Tibial nerve (tissue), 4 donors: ENCODE measurements around the gene FBLN2.

Source experiments
- EP300 ChIP-seq, 2 donors: sonication (generic); formaldehyde crosslinking; IDR thresholded peaks; one replicate each; pipeline ENCODE4 v1.6.1; 2017; ENCODE audit warnings: antibody characterized with exemption in 2 of 2, mild to moderate bottlenecking in 1 of 2
- POLR2A ChIP-seq, 2 donors: fragments of 450-650 bp; IDR thresholded peaks; one replicate each; pipeline ENCODE4 v1.6.1; 2017; ENCODE audit warnings: antibody characterized with exemption in 2 of 2, mild to moderate bottlenecking in 2 of 2, moderate library complexity in 2 of 2
- TF ChIP-seq, protein P1 (sequence below), 5 experiments: fragments of 200-600 bp in 3 of 5; fragments of 450-650 bp in 2 of 5; sonication (generic) in 3 of 5; IDR thresholded peaks; one replicate each; pipeline ENCODE4 v1.5.1; 2016 to 2019; ENCODE audit warnings: antibody characterized with exemption in 5 of 5, mild to moderate bottlenecking in 3 of 5, moderate library complexity in 2 of 5

DNA sequence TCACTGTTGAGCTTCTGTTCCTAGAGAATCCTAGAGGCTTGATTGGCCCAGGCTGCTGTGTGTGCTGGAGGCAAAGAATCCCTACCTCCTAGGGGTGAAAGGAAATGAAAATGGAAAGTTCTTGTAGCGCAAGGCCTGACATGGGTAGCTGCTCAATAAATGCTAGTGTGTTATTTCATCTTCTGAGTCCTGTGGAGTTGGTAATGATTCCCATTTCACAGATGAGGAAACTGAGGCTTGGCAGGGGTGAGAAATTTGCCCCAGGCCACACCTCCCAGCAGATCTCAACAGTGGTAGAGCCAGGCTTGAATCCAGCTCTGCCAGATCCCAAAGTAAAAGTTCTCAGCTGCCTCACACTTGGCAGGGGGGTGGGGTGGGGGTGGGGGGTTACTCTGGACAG, 42.7 kb upstream of the FBLN2 start:
- TF ChIP-seq POLR2A (IDR thresholded peaks at IDR 0.05) (no peak), EP300 (IDR thresholded peaks at IDR 0.05) (no peak)
- TF ChIP-seq, protein P1, sequence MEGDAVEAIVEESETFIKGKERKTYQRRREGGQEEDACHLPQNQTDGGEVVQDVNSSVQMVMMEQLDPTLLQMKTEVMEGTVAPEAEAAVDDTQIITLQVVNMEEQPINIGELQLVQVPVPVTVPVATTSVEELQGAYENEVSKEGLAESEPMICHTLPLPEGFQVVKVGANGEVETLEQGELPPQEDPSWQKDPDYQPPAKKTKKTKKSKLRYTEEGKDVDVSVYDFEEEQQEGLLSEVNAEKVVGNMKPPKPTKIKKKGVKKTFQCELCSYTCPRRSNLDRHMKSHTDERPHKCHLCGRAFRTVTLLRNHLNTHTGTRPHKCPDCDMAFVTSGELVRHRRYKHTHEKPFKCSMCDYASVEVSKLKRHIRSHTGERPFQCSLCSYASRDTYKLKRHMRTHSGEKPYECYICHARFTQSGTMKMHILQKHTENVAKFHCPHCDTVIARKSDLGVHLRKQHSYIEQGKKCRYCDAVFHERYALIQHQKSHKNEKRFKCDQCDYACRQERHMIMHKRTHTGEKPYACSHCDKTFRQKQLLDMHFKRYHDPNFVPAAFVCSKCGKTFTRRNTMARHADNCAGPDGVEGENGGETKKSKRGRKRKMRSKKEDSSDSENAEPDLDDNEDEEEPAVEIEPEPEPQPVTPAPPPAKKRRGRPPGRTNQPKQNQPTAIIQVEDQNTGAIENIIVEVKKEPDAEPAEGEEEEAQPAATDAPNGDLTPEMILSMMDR (IDR thresholded peaks at IDR 0.05), result no peak
